Measurements from ENCODE around the gene FASTKD1. TPM values are rescaled to one million over a fixed set of nuclear protein-coding genes. Genes with fewer than 3 reads are reported as not detected.

The FASTKD1 gene
- total RNA-seq, 4 donors from 2014 or later = 9.4 to 35.9 (median 19.5) TPM

- H3K27me3 ChIP-seq = no peaks in the 10 kb centered on the region
- TF ChIP-seq POLR2A (IDR thresholded peaks at IDR 0.05) = no peak
- TF ChIP-seq, protein P1, sequence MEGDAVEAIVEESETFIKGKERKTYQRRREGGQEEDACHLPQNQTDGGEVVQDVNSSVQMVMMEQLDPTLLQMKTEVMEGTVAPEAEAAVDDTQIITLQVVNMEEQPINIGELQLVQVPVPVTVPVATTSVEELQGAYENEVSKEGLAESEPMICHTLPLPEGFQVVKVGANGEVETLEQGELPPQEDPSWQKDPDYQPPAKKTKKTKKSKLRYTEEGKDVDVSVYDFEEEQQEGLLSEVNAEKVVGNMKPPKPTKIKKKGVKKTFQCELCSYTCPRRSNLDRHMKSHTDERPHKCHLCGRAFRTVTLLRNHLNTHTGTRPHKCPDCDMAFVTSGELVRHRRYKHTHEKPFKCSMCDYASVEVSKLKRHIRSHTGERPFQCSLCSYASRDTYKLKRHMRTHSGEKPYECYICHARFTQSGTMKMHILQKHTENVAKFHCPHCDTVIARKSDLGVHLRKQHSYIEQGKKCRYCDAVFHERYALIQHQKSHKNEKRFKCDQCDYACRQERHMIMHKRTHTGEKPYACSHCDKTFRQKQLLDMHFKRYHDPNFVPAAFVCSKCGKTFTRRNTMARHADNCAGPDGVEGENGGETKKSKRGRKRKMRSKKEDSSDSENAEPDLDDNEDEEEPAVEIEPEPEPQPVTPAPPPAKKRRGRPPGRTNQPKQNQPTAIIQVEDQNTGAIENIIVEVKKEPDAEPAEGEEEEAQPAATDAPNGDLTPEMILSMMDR (IDR thresholded peaks at IDR 0.05) = no peak
- no peak for DNase-seq
- intact Hi-C loops (cut with DNase I; ENCODE audit: low total_unique reads) = no loop called here
- H3K36me3 ChIP-seq = no peaks in the 10 kb centered on the region
- H3K4me3 ChIP-seq = no peak overlapping the region
- H3K4me1 ChIP-seq = no peaks in the 10 kb centered on the region
- H3K9me3 ChIP-seq = no peaks in the 10 kb centered on the region
- H3K27ac ChIP-seq = no peak overlapping the region
Measured at GRCh38 chr2:169486487-169486886, 87.2 kb downstream of the FASTKD1 start.

DNA sequence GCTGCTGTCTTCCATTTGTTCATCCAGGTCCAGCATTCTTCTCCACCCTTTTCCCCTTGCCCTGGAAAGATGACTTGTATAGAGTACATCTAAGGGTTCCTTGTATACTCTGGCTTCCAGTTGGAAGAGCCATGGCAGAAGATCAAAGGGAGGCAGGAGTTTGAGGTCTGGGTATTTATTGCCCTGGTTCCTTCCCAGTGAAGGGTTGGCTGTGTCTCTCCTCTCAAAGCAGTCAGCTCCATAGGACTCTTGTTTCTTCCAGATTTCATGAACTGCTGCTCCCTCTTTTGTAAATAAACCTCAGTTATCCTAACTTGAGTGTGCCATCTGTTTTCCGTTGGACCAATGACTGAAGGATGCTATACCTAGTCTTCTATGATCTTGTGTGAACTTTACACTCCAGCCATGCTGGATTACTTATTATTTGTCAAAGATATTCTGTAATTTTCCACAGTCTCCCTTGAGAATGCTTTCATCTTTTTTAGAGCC is 88.0 kb downstream of the FASTKD1 start:
- no peaks in the 10 kb centered on the region for H3K27me3 ChIP-seq
- H3K4me3 ChIP-seq = no peak overlapping the region
- no peaks in the 10 kb centered on the region for H3K4me1 ChIP-seq
- TF ChIP-seq POLR2A (IDR thresholded peaks at IDR 0.05) = no peak
- TF ChIP-seq, protein P1 (IDR thresholded peaks at IDR 0.05) = no peak
- H3K36me3 ChIP-seq = no peaks in the 10 kb centered on the region
- no peaks in the 10 kb centered on the region for H3K9me3 ChIP-seq
- DNase-seq = no peak
- no peak overlapping the region for H3K27ac ChIP-seq
- intact Hi-C loops (cut with DNase I; ENCODE audit: low total_unique reads) = no loop called here

DNA sequence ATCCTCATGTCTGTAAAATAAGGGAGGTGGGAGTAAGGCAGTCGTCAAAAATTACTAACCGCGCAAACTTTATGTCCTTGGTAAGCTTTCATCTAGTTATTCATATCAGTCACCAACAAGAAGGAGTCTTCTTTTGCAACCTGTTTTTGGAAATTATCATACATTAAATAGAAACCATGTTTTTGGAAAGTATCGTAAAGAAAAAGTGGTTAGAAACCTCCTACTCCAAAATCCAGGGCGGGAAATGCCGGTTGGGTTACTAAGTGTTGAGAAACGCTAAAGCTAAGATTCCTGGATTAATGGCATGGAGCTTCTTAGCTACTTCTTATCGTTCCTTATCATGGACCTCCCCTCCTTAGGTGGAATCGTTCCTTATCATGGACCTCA is 93.6 kb downstream of the FASTKD1 start:
- Histone ChIP-seq H3K9me3 (no peaks in the 10 kb centered on the region), H3K4me1 (no peaks in the 10 kb centered on the region), H3K4me3 (peak overlapping the region; percentile 55 to 77), H3K27me3 (no peaks in the 10 kb centered on the region), H3K36me3 (no peaks in the 10 kb centered on the region), H3K27ac (peak overlapping the region; percentile 79 to 86)
- TF ChIP-seq POLR2A (IDR thresholded peaks at IDR 0.05) = no peak
- TF ChIP-seq, protein P1 (IDR thresholded peaks at IDR 0.05) = no peak
- no peak for DNase-seq
- intact Hi-C loops (cut with DNase I; ENCODE audit: low total_unique reads) = no loop called here

Other genes starting within 250 kb of the FASTKD1 start
- gene LRP2, start 211.3 kb downstream of the FASTKD1 start, total RNA-seq = under 1 TPM in 3 of 4 donors, not detected in 1; under 0.01 to 0.35 (median 0.06) TPM
- 10 to 100 TPM in 3 of 4 donors, 1 to 10 TPM in 1; 2.6 to 24.7 (median 19.7) TPM for gene BBS5, start 94.4 kb downstream of the FASTKD1 start, total RNA-seq
- gene KLHL41, start 64.2 kb downstream of the FASTKD1 start, total RNA-seq = 1 to 10 TPM in 2 of 4 donors, under 1 TPM in 1, not detected in 1; 0.77 to 4.4 (median 3.5) TPM
- 10 to 100 TPM; 24.3 to 83.4 (median 59.0) TPM for gene PPIG, start 10.5 kb upstream of the FASTKD1 start, total RNA-seq
- gene CFAP210, start 120.5 kb upstream of the FASTKD1 start, total RNA-seq = 1 to 10 TPM in 1 of 4 donors, under 1 TPM in 1, not detected in 2; 0.64 to 3.3 TPM
- 10 to 100 TPM in 1 of 4 donors, 1 to 10 TPM in 3; 6.1 to 10.5 (median 7.5) TPM for gene PHOSPHO2, start 120.6 kb upstream of the FASTKD1 start, total RNA-seq
- 10 to 100 TPM; 15.3 to 55.1 (median 47.3) TPM for gene KLHL23, start 160.0 kb upstream of the FASTKD1 start, total RNA-seq
- 10 to 100 TPM; 23.8 to 93.0 (median 51.1) TPM for gene SSB, start 225.0 kb upstream of the FASTKD1 start, total RNA-seq